ENCODE results near the gene CKAP5. TPM values are rescaled to one million over a fixed set of nuclear protein-coding genes. Genes with fewer than 3 reads are reported as not detected.

Gene CKAP5
- total RNA-seq, 1 experiment from 2014 or later: 171 TPM

DNA sequence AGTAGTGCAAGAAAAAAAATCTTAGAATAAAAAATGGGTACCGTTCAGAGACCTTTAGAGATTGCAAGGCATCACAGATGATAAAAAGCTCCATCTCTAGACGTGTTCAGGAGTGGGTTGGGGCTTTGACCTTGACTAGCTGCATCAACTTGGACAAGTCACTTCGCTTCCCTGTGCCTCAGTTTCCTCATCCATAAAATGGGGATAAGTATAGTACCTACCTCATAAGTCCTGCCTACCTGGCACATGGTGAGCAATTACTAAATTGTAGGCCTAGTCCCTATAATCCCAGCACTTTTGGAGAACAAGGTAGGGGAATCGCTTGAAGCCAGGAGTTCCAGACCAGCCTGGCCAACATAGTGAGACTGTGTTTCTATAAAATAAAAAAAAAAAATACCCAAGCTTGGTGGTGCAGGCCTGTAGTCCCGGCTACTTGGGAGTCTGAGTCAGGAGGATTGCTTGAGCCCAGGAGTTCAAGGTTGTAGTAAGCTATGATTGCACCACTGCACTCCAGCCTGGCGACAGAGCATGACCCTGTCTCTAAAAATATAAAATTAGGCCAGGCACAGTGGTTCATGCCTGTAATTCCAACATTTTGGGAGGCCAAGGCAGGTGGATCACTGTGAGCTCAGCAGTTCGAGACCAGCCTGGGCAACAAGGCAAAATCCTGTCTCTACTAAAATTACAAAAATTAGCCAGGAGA is 133.1 kb downstream of the CKAP5 start:
- POLR2A ChIA-PET: no interaction called here
- TF ChIP-seq, protein P1, sequence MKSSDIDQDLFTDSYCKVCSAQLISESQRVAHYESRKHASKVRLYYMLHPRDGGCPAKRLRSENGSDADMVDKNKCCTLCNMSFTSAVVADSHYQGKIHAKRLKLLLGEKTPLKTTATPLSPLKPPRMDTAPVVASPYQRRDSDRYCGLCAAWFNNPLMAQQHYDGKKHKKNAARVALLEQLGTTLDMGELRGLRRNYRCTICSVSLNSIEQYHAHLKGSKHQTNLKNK (CRISPR knock-in tag; IDR thresholded peaks at IDR 0.05): no peak
- TF ChIP-seq ZNF416 (CRISPR knock-in tag; IDR thresholded peaks at IDR 0.05) (no peak), ZNF219 (CRISPR knock-in tag; IDR thresholded peaks at IDR 0.05; ENCODE audit: borderline replicate concordance) (no peak)
- TF ChIP-seq, protein P2, sequence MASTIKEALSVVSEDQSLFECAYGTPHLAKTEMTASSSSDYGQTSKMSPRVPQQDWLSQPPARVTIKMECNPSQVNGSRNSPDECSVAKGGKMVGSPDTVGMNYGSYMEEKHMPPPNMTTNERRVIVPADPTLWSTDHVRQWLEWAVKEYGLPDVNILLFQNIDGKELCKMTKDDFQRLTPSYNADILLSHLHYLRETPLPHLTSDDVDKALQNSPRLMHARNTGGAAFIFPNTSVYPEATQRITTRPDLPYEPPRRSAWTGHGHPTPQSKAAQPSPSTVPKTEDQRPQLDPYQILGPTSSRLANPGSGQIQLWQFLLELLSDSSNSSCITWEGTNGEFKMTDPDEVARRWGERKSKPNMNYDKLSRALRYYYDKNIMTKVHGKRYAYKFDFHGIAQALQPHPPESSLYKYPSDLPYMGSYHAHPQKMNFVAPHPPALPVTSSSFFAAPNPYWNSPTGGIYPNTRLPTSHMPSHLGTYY (CRISPR knock-in tag; IDR thresholded peaks at IDR 0.05): no peak
- TF ChIP-seq, protein P3, sequence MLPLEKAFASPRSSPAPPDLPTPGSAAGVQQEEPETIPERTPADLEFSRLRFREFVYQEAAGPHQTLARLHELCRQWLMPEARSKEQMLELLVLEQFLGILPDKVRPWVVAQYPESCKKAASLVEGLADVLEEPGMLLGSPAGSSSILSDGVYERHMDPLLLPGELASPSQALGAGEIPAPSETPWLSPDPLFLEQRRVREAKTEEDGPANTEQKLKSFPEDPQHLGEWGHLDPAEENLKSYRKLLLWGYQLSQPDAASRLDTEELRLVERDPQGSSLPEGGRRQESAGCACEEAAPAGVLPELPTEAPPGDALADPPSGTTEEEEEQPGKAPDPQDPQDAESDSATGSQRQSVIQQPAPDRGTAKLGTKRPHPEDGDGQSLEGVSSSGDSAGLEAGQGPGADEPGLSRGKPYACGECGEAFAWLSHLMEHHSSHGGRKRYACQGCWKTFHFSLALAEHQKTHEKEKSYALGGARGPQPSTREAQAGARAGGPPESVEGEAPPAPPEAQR (CRISPR knock-in tag; IDR thresholded peaks at IDR 0.05): no peak
- Mint-ChIP-seq H3K27me3 (ENCODE audit: low read depth) (no peaks in the 10 kb centered on the region), H3K36me3 (no peaks in the 10 kb centered on the region), H3K9me3 (no peaks in the 10 kb centered on the region), H3K27ac (no peak overlapping the region), H3K4me3 (no peak overlapping the region), H3K4me1 (peaks cover under 1% of the 10 kb centered on the region; the same call in 1 of the 2 replicates)
- no peak for ATAC-seq
- DNase-seq (ENCODE audit: low spot score): no peak
- CTCF ChIA-PET: no interaction called here

DNA sequence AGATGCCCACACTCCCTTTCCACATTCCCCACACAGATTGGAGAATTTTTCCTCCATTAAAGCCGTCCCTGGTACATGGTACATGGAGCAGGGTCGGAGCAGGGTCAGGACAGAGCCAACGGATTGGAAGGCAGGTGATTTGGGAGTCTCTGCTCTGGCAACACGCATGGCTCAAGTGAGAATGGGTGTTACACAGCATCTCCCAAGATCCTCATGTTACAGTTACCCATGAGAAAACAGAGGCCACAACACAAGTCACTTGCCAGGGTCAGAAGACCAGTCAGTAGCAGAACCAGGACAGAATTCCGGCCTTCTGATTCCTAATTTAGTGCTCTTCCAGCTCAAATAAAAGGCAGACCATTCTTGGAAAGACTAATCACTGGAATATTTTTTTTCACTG is 134.8 kb downstream of the CKAP5 start:
- ATAC-seq (no peak), DNase-seq (ENCODE audit: low spot score) (no peak)
- TF ChIP-seq, protein P3 (CRISPR knock-in tag; IDR thresholded peaks at IDR 0.05): no peak
- TF ChIP-seq GABPB1 (CRISPR knock-in tag; IDR thresholded peaks at IDR 0.05) (no peak), NR3C1 (CRISPR knock-in tag; conservative IDR thresholded peaks at IDR 0.05; ENCODE audit: low read depth) (no peak), ZNF219 (CRISPR knock-in tag; IDR thresholded peaks at IDR 0.05; ENCODE audit: borderline replicate concordance) (no peak), NFE2L1 (CRISPR knock-in tag; IDR thresholded peaks at IDR 0.05) (no peak)
- TF ChIP-seq, protein P4, sequence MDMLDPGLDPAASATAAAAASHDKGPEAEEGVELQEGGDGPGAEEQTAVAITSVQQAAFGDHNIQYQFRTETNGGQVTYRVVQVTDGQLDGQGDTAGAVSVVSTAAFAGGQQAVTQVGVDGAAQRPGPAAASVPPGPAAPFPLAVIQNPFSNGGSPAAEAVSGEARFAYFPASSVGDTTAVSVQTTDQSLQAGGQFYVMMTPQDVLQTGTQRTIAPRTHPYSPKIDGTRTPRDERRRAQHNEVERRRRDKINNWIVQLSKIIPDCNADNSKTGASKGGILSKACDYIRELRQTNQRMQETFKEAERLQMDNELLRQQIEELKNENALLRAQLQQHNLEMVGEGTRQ (CRISPR knock-in tag; IDR thresholded peaks at IDR 0.05): no peak
- TF ChIP-seq, protein P5, sequence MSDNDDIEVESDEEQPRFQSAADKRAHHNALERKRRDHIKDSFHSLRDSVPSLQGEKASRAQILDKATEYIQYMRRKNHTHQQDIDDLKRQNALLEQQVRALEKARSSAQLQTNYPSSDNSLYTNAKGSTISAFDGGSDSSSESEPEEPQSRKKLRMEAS (CRISPR knock-in tag; IDR thresholded peaks at IDR 0.05): no peak
- TF ChIP-seq, protein P6, sequence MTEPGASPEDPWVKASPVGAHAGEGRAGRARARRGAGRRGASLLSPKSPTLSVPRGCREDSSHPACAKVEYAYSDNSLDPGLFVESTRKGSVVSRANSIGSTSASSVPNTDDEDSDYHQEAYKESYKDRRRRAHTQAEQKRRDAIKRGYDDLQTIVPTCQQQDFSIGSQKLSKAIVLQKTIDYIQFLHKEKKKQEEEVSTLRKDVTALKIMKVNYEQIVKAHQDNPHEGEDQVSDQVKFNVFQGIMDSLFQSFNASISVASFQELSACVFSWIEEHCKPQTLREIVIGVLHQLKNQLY (CRISPR knock-in tag; IDR thresholded peaks at IDR 0.05): no peak
- Mint-ChIP-seq H3K27me3 (ENCODE audit: low read depth) (no peaks in the 10 kb centered on the region), H3K36me3 (peaks cover 2% of the 10 kb centered on the region; the same call in 1 of the 2 replicates), H3K9me3 (no peaks in the 10 kb centered on the region), H3K4me3 (no peak overlapping the region), H3K27ac (no peak overlapping the region), H3K4me1 (no peaks in the 10 kb centered on the region)
- ChIA-PET POLR2A (no interaction called here), CTCF (interaction anchor here (0.8 to 1.6 kb wide), 2 partner anchors 221 to 644 kb away, joined by 4 read pairs; no protein-coding TSS in a partner anchor)

DNA sequence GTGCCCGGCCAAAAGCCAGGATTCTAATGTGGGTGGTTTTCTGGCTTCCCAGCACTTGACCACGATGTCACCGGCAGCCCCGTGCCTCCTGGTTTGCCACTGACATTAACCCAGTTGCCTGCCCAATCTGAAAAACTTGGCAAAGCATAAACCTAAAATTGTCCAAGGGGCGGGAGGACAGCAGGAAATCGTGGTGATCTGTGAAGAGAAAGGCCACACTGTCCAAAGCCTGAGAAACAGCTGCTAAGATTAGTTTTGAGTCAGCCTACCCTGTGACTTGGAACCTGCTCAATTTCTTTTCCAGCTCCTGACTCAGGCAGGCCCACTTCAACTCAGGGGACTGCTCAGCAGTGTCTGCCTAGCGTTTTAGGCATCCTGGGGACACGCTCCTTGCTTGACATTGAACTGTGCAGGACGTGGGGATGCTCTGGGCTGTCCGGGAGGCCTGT is 135.2 kb downstream of the CKAP5 start:
- Mint-ChIP-seq H3K9me3 (no peaks in the 10 kb centered on the region), H3K4me3 (no peak overlapping the region), H3K36me3 (peaks cover 2% of the 10 kb centered on the region; the same call in 1 of the 2 replicates), H3K27ac (no peak overlapping the region), H3K4me1 (no peaks in the 10 kb centered on the region), H3K27me3 (ENCODE audit: low read depth) (no peaks in the 10 kb centered on the region)
- POLR2A ChIA-PET: no interaction called here
- TF ChIP-seq, protein P7, sequence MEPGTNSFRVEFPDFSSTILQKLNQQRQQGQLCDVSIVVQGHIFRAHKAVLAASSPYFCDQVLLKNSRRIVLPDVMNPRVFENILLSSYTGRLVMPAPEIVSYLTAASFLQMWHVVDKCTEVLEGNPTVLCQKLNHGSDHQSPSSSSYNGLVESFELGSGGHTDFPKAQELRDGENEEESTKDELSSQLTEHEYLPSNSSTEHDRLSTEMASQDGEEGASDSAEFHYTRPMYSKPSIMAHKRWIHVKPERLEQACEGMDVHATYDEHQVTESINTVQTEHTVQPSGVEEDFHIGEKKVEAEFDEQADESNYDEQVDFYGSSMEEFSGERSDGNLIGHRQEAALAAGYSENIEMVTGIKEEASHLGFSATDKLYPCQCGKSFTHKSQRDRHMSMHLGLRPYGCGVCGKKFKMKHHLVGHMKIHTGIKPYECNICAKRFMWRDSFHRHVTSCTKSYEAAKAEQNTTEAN (CRISPR knock-in tag; IDR thresholded peaks at IDR 0.05): no peak
- TF ChIP-seq GRHL2 (CRISPR knock-in tag; IDR thresholded peaks at IDR 0.05; ENCODE audit: insufficient replicate concordance, severe bottlenecking): no peak
- TF ChIP-seq, protein P8, sequence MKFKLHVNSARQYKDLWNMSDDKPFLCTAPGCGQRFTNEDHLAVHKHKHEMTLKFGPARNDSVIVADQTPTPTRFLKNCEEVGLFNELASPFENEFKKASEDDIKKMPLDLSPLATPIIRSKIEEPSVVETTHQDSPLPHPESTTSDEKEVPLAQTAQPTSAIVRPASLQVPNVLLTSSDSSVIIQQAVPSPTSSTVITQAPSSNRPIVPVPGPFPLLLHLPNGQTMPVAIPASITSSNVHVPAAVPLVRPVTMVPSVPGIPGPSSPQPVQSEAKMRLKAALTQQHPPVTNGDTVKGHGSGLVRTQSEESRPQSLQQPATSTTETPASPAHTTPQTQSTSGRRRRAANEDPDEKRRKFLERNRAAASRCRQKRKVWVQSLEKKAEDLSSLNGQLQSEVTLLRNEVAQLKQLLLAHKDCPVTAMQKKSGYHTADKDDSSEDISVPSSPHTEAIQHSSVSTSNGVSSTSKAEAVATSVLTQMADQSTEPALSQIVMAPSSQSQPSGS (CRISPR knock-in tag; IDR thresholded peaks at IDR 0.05; ENCODE audit: borderline replicate concordance, low read depth): no peak
- TF ChIP-seq, protein P9, sequence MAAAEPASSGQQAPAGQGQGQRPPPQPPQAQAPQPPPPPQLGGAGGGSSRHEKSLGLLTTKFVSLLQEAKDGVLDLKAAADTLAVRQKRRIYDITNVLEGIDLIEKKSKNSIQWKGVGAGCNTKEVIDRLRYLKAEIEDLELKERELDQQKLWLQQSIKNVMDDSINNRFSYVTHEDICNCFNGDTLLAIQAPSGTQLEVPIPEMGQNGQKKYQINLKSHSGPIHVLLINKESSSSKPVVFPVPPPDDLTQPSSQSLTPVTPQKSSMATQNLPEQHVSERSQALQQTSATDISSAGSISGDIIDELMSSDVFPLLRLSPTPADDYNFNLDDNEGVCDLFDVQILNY (CRISPR knock-in tag; IDR thresholded peaks at IDR 0.05): no peak
- no peak for TF ChIP-seq ZNF423 (CRISPR knock-in tag; IDR thresholded peaks at IDR 0.05)
- TF ChIP-seq ZNF219 (CRISPR knock-in tag; IDR thresholded peaks at IDR 0.05; ENCODE audit: borderline replicate concordance): no peak
- TF ChIP-seq TCF7 (CRISPR knock-in tag; IDR thresholded peaks at IDR 0.05; ENCODE audit: low read depth): no peak
- TF ChIP-seq ETV6 (CRISPR knock-in tag; IDR thresholded peaks at IDR 0.05): no peak
- no peak for DNase-seq (ENCODE audit: low spot score)
- ATAC-seq: no peak
- CTCF ChIA-PET: interaction anchor here (0.8 to 1.6 kb wide), 2 partner anchors 221 to 644 kb away, joined by 4 read pairs; no protein-coding TSS in a partner anchor
